Progenitor cell of endocrine pancreas (in vitro differentiated cells): Measurements from ENCODE around the gene TMA7. TPM values are rescaled to one million over a fixed set of nuclear protein-coding genes. Genes with fewer than 3 reads are reported as not detected.

Source experiments
- DNase-seq: peaks from one replicate; pipeline ENCODE4 v3.0.0; 2021; ENCODE audit warnings: low spot score; ENCODE audit not compliant: unreplicated experiment
- H3K27ac Mint-ChIP-seq: 2 replicates; pipeline ENCODE4 v1.8.0; 2021; ENCODE audit warnings: mild to moderate bottlenecking, moderate library complexity, mixed read lengths
- H3K27me3 Mint-ChIP-seq: 2 replicates; pipeline ENCODE4 v1.8.0; 2021; ENCODE audit warnings: mixed read lengths
- H3K36me3 Mint-ChIP-seq: 2 replicates; pipeline ENCODE4 v1.8.0; 2022; ENCODE audit warnings: mixed read lengths; ENCODE audit not compliant: insufficient read depth
- H3K4me1 Mint-ChIP-seq: 2 replicates; pipeline ENCODE4 v1.8.0; 2021; ENCODE audit warnings: low read depth, mixed read lengths
- H3K4me3 Mint-ChIP-seq: 2 replicates; pipeline ENCODE4 v1.8.0; 2021; ENCODE audit warnings: low read depth, mild to moderate bottlenecking, moderate library complexity, mixed read lengths
- H3K9me3 Mint-ChIP-seq: 2 replicates; pipeline ENCODE4 v1.8.0; 2021; ENCODE audit warnings: low read depth, mixed read lengths
- CTCF ChIP-seq: fragments of 200-600 bp; sonication (generic); IDR thresholded peaks from one replicate; pipeline ENCODE4 v1.5.0; 2021; ENCODE audit warnings: antibody characterized with exemption, mild to moderate bottlenecking; ENCODE audit not compliant: unreplicated experiment
- long read RNA-seq: library from polyadenylated mRNA; unstranded; transcript quantifications from one replicate; pipeline ENCODE4 v2.0.0, GENCODE V29; 2020
- total RNA-seq: library from RNA; stranded (reverse); gene quantifications from 2 replicates; pipeline ENCODE4 v1.2.1, GENCODE V29; 2021

TMA7 gene
- total RNA-seq, result 236 and 253 TPM in 2 replicates
- long read RNA-seq, transcript TMA7-201 (4 exons, 561 nt), result major isoform, 64 of 73 reads
- long read RNA-seq, partial matches to known transcripts, result 3 of 73 reads
- long read RNA-seq, other reads (novel, unspliced or antisense), result 3 of 73 reads

- peaks cover 1% of the 10 kb centered on the region for H3K36me3 Mint-ChIP-seq
- no peaks in the 10 kb centered on the region for H3K9me3 Mint-ChIP-seq
- H3K27me3 Mint-ChIP-seq, result no peaks in the 10 kb centered on the region
- H3K4me3 Mint-ChIP-seq, result peak within 1 kb of the TSS; percentile 93
- TF ChIP-seq CTCF, result no peak
- DNase-seq, result peak; percentile 94
- peak within 1 kb of the TSS; percentile 95 for H3K27ac Mint-ChIP-seq
- H3K4me1 Mint-ChIP-seq, result peaks cover 12% of the 10 kb centered on the region
These were observed at the start of gene TMA7, which contains the start of gene CCDC51 for GRCh38 chr3:48439820-48440589. TSS of gene TMA7 (plus strand) at chr3:48440257. CDS start at chr3:48440297, 40 bp downstream. TSS of gene CCDC51 (minus strand) at chr3:48440119. CDS start at chr3:48435128, 4,991 bp downstream.

GRCh38 chr3:48394391-48394790, 45.7 kb upstream of the TMA7 start:
- peaks cover 16% of the 10 kb centered on the region for H3K27me3 Mint-ChIP-seq
- H3K4me3 Mint-ChIP-seq, result no peak overlapping the region
- TF ChIP-seq CTCF, result no peak
- peaks cover 5% of the 10 kb centered on the region for H3K4me1 Mint-ChIP-seq
- no peaks in the 10 kb centered on the region for H3K9me3 Mint-ChIP-seq
- H3K27ac Mint-ChIP-seq, result no peak overlapping the region
- H3K36me3 Mint-ChIP-seq, result no peaks in the 10 kb centered on the region
- DNase-seq, result no peak

- no peak overlapping the region for H3K4me3 Mint-ChIP-seq
- H3K36me3 Mint-ChIP-seq, result peaks cover 2% of the 10 kb centered on the region
- DNase-seq, result no peak
- H3K27me3 Mint-ChIP-seq, result peaks cover 16% of the 10 kb centered on the region
- no peaks in the 10 kb centered on the region for H3K9me3 Mint-ChIP-seq
- H3K4me1 Mint-ChIP-seq, result peaks cover 7% of the 10 kb centered on the region
- TF ChIP-seq CTCF, result no peak
- H3K27ac Mint-ChIP-seq, result peak overlapping the region; percentile 21
These were observed 44.3 kb upstream of the TMA7 start for GRCh38 chr3:48395714-48396113.

GRCh38 chr3:48397767-48398681, 42.0 kb upstream of the TMA7 start:
- no peak for DNase-seq
- H3K27ac Mint-ChIP-seq, result peak overlapping the region; percentile 86
- TF ChIP-seq CTCF, result no peak

GRCh38 chr3:48398701-48399386, 41.2 kb upstream of the TMA7 start:
- no peak overlapping the region for H3K4me3 Mint-ChIP-seq
- no peak for TF ChIP-seq CTCF
- peaks cover 11% of the 10 kb centered on the region for H3K36me3 Mint-ChIP-seq
- H3K27me3 Mint-ChIP-seq, result peaks cover 16% of the 10 kb centered on the region
- no peak for DNase-seq
- H3K4me1 Mint-ChIP-seq, result peaks cover 9% of the 10 kb centered on the region
- no peaks in the 10 kb centered on the region for H3K9me3 Mint-ChIP-seq
- H3K27ac Mint-ChIP-seq, result peak overlapping the region; percentile 92

More at GRCh38 chr3:48397767-48398681, 42.0 kb upstream of the TMA7 start:
- peaks cover 9% of the 10 kb centered on the region for H3K4me1 Mint-ChIP-seq
- H3K36me3 Mint-ChIP-seq, result peaks cover 10% of the 10 kb centered on the region
- H3K27me3 Mint-ChIP-seq, result peaks cover 16% of the 10 kb centered on the region
- no peak overlapping the region for H3K4me3 Mint-ChIP-seq
- no peaks in the 10 kb centered on the region for H3K9me3 Mint-ChIP-seq
